ENCODE measurements around the gene ACTR5. TPM values are rescaled to one million over a fixed set of nuclear protein-coding genes. Genes with fewer than 3 reads are reported as not detected.

Gene ACTR5
- polyA plus RNA-seq, 1 donor from 2014 or later, result 23.3 TPM

DNA sequence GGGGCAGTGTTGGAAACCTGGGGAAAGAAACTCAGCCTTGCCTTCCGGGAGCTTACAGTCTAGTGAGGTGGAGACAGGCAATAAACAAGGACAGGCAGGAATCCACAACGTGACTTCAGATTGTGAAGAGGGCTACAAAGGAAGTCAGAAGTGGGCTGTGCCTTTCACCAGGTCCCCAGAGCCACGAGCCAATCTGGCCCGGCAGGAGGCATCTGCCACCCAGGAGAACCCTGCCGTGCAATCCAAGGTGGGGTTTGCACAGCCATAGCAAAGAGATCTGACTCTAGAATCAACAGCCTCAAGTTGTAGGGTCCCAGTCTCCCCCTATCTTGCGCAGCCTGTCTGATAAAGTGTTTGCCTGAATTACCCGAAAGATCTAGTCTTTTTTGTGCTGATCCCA lies 18.5 kb upstream of the ACTR5 start:
- Histone ChIP-seq H4K20me1 (ENCODE audit: insufficient read depth) (no peaks in the 10 kb centered on the region), H3K27ac (ENCODE audit: low read length) (no peak overlapping the region), H3K36me3 (ENCODE audit: insufficient read depth, low read length) (no peaks in the 10 kb centered on the region), H3K4me2 (ENCODE audit: low read length) (peak overlapping the region; percentile 6), H3K79me2 (replicated peaks; ENCODE audit: insufficient read depth, low read length) (peaks cover 74% of the 10 kb centered on the region), H3K27me3 (ENCODE audit: insufficient read depth, low read depth, low read length) (peaks cover 60% of the 10 kb centered on the region), H3K9me2 (ENCODE audit: insufficient read depth, low read length) (no peaks in the 10 kb centered on the region), H3K9ac (ENCODE audit: low read length) (peak overlapping the region; percentile 100), H3K9me3 (ENCODE audit: low read length) (no peaks in the 10 kb centered on the region), H3K4me3 (ENCODE audit: low read length) (peak overlapping the region; percentile 99), H2AFZ (ENCODE audit: low read depth, low read length) (no peak overlapping the region), H3F3A (ENCODE audit: insufficient read depth, low read length, poor library complexity, severe bottlenecking) (peaks cover 3% of the 10 kb centered on the region)
- TF ChIP-seq, protein P1, sequence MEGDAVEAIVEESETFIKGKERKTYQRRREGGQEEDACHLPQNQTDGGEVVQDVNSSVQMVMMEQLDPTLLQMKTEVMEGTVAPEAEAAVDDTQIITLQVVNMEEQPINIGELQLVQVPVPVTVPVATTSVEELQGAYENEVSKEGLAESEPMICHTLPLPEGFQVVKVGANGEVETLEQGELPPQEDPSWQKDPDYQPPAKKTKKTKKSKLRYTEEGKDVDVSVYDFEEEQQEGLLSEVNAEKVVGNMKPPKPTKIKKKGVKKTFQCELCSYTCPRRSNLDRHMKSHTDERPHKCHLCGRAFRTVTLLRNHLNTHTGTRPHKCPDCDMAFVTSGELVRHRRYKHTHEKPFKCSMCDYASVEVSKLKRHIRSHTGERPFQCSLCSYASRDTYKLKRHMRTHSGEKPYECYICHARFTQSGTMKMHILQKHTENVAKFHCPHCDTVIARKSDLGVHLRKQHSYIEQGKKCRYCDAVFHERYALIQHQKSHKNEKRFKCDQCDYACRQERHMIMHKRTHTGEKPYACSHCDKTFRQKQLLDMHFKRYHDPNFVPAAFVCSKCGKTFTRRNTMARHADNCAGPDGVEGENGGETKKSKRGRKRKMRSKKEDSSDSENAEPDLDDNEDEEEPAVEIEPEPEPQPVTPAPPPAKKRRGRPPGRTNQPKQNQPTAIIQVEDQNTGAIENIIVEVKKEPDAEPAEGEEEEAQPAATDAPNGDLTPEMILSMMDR (IDR thresholded peaks at IDR 0.05; ENCODE audit: poor library complexity, severe bottlenecking), result no peak
- TF ChIP-seq TAF1 (IDR thresholded peaks at IDR 0.05; ENCODE audit: low read depth) (no peak), RAD21 (conservative IDR thresholded peaks at IDR 0.05) (no peak), POLR2AphosphoS5 (IDR thresholded peaks at IDR 0.05) (no peak), EZH2 (IDR thresholded peaks at IDR 0.05; ENCODE audit: borderline replicate concordance, insufficient read depth, low read length, poor library complexity, severe bottlenecking) (no peak), MXI1 (conservative IDR thresholded peaks at IDR 0.05; ENCODE audit: poor library complexity, severe bottlenecking) (no peak), EP300 (conservative IDR thresholded peaks at IDR 0.05; ENCODE audit: poor library complexity, severe bottlenecking) (no peak), SMC3 (conservative IDR thresholded peaks at IDR 0.05; ENCODE audit: poor library complexity) (no peak)
- TF ChIP-seq, protein P2, sequence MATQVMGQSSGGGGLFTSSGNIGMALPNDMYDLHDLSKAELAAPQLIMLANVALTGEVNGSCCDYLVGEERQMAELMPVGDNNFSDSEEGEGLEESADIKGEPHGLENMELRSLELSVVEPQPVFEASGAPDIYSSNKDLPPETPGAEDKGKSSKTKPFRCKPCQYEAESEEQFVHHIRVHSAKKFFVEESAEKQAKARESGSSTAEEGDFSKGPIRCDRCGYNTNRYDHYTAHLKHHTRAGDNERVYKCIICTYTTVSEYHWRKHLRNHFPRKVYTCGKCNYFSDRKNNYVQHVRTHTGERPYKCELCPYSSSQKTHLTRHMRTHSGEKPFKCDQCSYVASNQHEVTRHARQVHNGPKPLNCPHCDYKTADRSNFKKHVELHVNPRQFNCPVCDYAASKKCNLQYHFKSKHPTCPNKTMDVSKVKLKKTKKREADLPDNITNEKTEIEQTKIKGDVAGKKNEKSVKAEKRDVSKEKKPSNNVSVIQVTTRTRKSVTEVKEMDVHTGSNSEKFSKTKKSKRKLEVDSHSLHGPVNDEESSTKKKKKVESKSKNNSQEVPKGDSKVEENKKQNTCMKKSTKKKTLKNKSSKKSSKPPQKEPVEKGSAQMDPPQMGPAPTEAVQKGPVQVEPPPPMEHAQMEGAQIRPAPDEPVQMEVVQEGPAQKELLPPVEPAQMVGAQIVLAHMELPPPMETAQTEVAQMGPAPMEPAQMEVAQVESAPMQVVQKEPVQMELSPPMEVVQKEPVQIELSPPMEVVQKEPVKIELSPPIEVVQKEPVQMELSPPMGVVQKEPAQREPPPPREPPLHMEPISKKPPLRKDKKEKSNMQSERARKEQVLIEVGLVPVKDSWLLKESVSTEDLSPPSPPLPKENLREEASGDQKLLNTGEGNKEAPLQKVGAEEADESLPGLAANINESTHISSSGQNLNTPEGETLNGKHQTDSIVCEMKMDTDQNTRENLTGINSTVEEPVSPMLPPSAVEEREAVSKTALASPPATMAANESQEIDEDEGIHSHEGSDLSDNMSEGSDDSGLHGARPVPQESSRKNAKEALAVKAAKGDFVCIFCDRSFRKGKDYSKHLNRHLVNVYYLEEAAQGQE (IDR thresholded peaks at IDR 0.05; ENCODE audit: borderline replicate concordance), result no peak

DNA sequence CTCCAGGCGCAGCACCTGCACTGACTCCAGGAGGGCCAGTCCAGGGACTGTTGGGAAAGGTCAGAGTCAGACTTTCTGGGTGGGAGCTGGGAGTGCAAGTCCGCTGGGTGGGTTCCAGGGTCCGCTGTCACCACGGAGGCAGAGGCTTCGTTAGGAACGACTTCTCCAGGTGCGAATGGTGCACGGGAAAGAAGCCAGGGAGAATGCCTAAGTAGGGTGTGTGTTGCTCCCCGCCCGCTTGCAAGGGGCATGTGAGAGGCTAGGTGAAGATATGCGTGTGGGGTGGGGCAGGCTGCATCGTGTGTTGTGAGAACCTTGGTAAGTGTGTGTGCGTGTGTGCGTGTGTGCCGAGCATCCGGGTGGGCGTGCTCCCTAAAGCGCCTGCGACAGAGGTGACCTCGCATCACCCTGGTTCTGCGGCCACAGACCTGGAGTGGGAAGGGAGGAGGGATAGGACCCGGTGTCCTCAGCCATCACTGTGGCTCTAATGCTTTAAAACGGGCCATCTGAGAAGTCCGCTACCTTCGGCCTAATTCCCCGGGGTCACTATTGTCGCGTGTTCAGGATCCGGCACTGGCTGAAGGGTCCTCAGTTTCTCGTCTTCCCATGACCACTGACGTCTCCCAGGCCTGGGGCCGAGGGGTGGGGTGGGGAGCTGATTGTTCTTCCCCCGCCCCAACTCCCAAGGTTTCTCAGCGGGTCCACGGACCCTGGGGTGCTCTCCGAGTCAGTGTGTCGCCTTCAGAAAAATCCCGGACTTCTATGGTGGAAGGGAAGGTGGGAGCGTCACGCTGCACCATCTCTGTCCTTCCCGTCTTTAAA lies 17.9 kb upstream of the ACTR5 start:
- Histone ChIP-seq H3K27me3 (ENCODE audit: insufficient read depth, low read depth, low read length) (peaks cover 60% of the 10 kb centered on the region), H3K9me3 (ENCODE audit: low read length) (no peaks in the 10 kb centered on the region), H4K20me1 (ENCODE audit: insufficient read depth) (no peaks in the 10 kb centered on the region), H3F3A (ENCODE audit: insufficient read depth, low read length, poor library complexity, severe bottlenecking) (peaks cover 3% of the 10 kb centered on the region), H2AFZ (ENCODE audit: low read depth, low read length) (no peak overlapping the region), H3K79me2 (replicated peaks; ENCODE audit: insufficient read depth, low read length) (peaks cover 68% of the 10 kb centered on the region), H3K36me3 (ENCODE audit: insufficient read depth, low read length) (no peaks in the 10 kb centered on the region), H3K9ac (ENCODE audit: low read length) (peak overlapping the region; percentile 29), H3K27ac (ENCODE audit: low read length) (no peak overlapping the region), H3K4me3 (ENCODE audit: low read length) (peak overlapping the region; percentile 99), H3K4me2 (ENCODE audit: low read length) (peak overlapping the region; percentile 32), H3K9me2 (ENCODE audit: insufficient read depth, low read length) (no peaks in the 10 kb centered on the region)
- TF ChIP-seq POLR2AphosphoS5 (IDR thresholded peaks at IDR 0.05) (peak; percentile 20), SMC3 (conservative IDR thresholded peaks at IDR 0.05; ENCODE audit: poor library complexity) (no peak), EP300 (conservative IDR thresholded peaks at IDR 0.05; ENCODE audit: poor library complexity, severe bottlenecking) (no peak)

Measured in neural cell (in vitro differentiated cells).